Activated CD4-positive, alpha-beta T cell treated with anti-CD3 and anti-CD28 coated beads for 36 hours (primary cell): ENCODE data around the gene FAM241A. TPM values are rescaled to one million over a fixed set of nuclear protein-coding genes. Genes with fewer than 3 reads are reported as not detected.

Experiments
- ATAC-seq: fragments of 200-7000 bp; cut with Tn5 transposase; one replicate; pipeline ENCODE4 v1.10.0; 2021; ENCODE audit warnings: mild to moderate bottlenecking, moderate library complexity
- CTCF ChIA-PET: fragments of 350-600 bp; sonication (Branson Sonifier 250); formaldehyde crosslinking; loops from one replicate; lab custom pipeline; 2021; ENCODE audit warnings: antibody characterized with exemption; lab: Charles Lee
- POLR2A ChIA-PET: fragments of 350-600 bp; sonication (Branson Sonifier 250); formaldehyde crosslinking; loops from one replicate; lab custom pipeline; 2021; ENCODE audit warnings: antibody characterized with exemption, inconsistent platforms; lab: Charles Lee
- DNase-seq: peaks from one replicate; pipeline ENCODE4 v3.0.0-alpha.2; 2020
- H3K27ac Mint-ChIP-seq: one replicate; pipeline ENCODE4 v1.8.0; 2021; ENCODE audit warnings: mixed read lengths
- H3K27me3 Mint-ChIP-seq: one replicate; pipeline ENCODE4 v1.8.0; 2021; ENCODE audit warnings: mixed read lengths
- H3K36me3 Mint-ChIP-seq: one replicate; pipeline ENCODE4 v1.8.0; 2021; ENCODE audit warnings: low read depth, mixed read lengths
- H3K4me1 Mint-ChIP-seq: one replicate; pipeline ENCODE4 v1.8.0; 2021; ENCODE audit warnings: mixed read lengths
- H3K4me3 Mint-ChIP-seq: one replicate; pipeline ENCODE4 v1.8.0; 2021; ENCODE audit warnings: mild to moderate bottlenecking, moderate library complexity, mixed read lengths
- H3K9me3 Mint-ChIP-seq: one replicate; pipeline ENCODE4 v1.8.0; 2021; ENCODE audit warnings: low read depth, mixed read lengths
- intact Hi-C, 2 experiments: fragments of 100-400 bp; cut with DNase I in 1 of 2; cut with micrococcal nuclease in 1 of 2; formaldehyde crosslinking; loops; one replicate each; pipeline versions ENCODE4 v1.14.2 to v1.15.1; 2022 to 2024; cut with DNase I, micrococcal nuclease
- total RNA-seq, 2 experiments: library from RNA; stranded (reverse); gene quantifications; one replicate each; pipeline ENCODE4 v1.2.3, GENCODE V29; 2021

Gene FAM241A
- total RNA-seq, 2 experiments from 2014 or later, result 3.2 to 3.5 TPM

GRCh38 chr4:112113864-112114263 lies 31.4 kb upstream of the FAM241A start:
- no peaks in the 10 kb centered on the region for H3K36me3 Mint-ChIP-seq
- no peak overlapping the region for H3K4me3 Mint-ChIP-seq
- DNase-seq (no peak), ATAC-seq (no peak)
- ChIA-PET POLR2A (no interaction called here), CTCF (interaction anchor here (0.8 kb wide), 1 partner anchor 14 kb away, joined by 3 read pairs; no protein-coding TSS in a partner anchor)
- peaks cover 13% of the 10 kb centered on the region for H3K4me1 Mint-ChIP-seq
- H3K9me3 Mint-ChIP-seq, result no peaks in the 10 kb centered on the region
- intact Hi-C loops, result no loop called here
- H3K27me3 Mint-ChIP-seq, result no peaks in the 10 kb centered on the region
- no peak overlapping the region for H3K27ac Mint-ChIP-seq

GRCh38 chr4:112114452-112114851 lies 30.8 kb upstream of the FAM241A start:
- no peaks in the 10 kb centered on the region for H3K27me3 Mint-ChIP-seq
- intact Hi-C loops, result no loop called here
- H3K4me3 Mint-ChIP-seq, result no peak overlapping the region
- no peak overlapping the region for H3K27ac Mint-ChIP-seq
- H3K9me3 Mint-ChIP-seq, result no peaks in the 10 kb centered on the region
- H3K36me3 Mint-ChIP-seq, result no peaks in the 10 kb centered on the region
- POLR2A ChIA-PET, result no interaction called here
- no peak for ATAC-seq
- peaks cover 12% of the 10 kb centered on the region for H3K4me1 Mint-ChIP-seq
- CTCF ChIA-PET, result no interaction called here
- DNase-seq, result no peak

- intact Hi-C loops, result loop anchor here (1.0 to 2.0 kb wide), 7 partner anchors 8 to 518 kb away; partner anchors contain the start of genes AP1AR (in 2 of the 2), FAM241A (in 1 of the 2), LARP7 (in 1 of the 2) and ZGRF1 (in 1 of the 2)
- peaks cover 2% of the 10 kb centered on the region for H3K9me3 Mint-ChIP-seq
- no peaks in the 10 kb centered on the region for H3K27me3 Mint-ChIP-seq
- no peak overlapping the region for H3K4me3 Mint-ChIP-seq
- peak overlapping the region; percentile 63 for H3K27ac Mint-ChIP-seq
- ATAC-seq (no peak), DNase-seq (no peak)
- peaks cover 2% of the 10 kb centered on the region for H3K36me3 Mint-ChIP-seq
- ChIA-PET CTCF (interaction anchor here (0.7 to 1.5 kb wide), 7 partner anchors 9 to 95 kb away, joined by 3 to 7 read pairs (median 3); no protein-coding TSS in a partner anchor), POLR2A (no interaction called here)
- H3K4me1 Mint-ChIP-seq, result peaks cover 15% of the 10 kb centered on the region
Observed at GRCh38 chr4:112118742-112119352, 26.4 kb upstream of the FAM241A start.

GRCh38 chr4:112119353-112119783 lies 25.9 kb upstream of the FAM241A start:
- H3K27me3 Mint-ChIP-seq, result no peaks in the 10 kb centered on the region
- peaks cover 2% of the 10 kb centered on the region for H3K36me3 Mint-ChIP-seq
- DNase-seq (peak; percentile 24), ATAC-seq (peak; percentile 87)
- intact Hi-C loops, result loop anchor here (1.0 to 2.0 kb wide), 7 partner anchors 8 to 517 kb away; partner anchors contain the start of genes AP1AR (in 2 of the 2), FAM241A (in 1 of the 2), LARP7 (in 1 of the 2) and ZGRF1 (in 1 of the 2)
- POLR2A ChIA-PET, result no interaction called here
- peaks cover 2% of the 10 kb centered on the region for H3K9me3 Mint-ChIP-seq
- no peak overlapping the region for H3K4me3 Mint-ChIP-seq
- H3K27ac Mint-ChIP-seq, result peak overlapping the region; percentile 83
- H3K4me1 Mint-ChIP-seq, result peaks cover 15% of the 10 kb centered on the region
- CTCF ChIA-PET, result interaction anchor here (1.0 to 1.5 kb wide), 6 partner anchors 9 to 94 kb away, joined by 3 to 7 read pairs (median 3); no protein-coding TSS in a partner anchor

GRCh38 chr4:112120021-112120420 lies 25.2 kb upstream of the FAM241A start:
- POLR2A ChIA-PET, result no interaction called here
- CTCF ChIA-PET, result interaction anchor here (0.6 to 1.0 kb wide), 2 partner anchors 8 to 1835 kb away, joined by 3 read pairs; no protein-coding TSS in a partner anchor
- H3K27ac Mint-ChIP-seq, result no peak overlapping the region

GRCh38 chr4:112125416-112125815 lies 19.8 kb upstream of the FAM241A start:
- Mint-ChIP-seq H3K27me3 (peaks cover 3% of the 10 kb centered on the region), H3K4me1 (peaks cover 11% of the 10 kb centered on the region), H3K36me3 (no peaks in the 10 kb centered on the region), H3K4me3 (no peak overlapping the region), H3K27ac (no peak overlapping the region), H3K9me3 (no peaks in the 10 kb centered on the region)
- ChIA-PET CTCF (interaction anchor here (1.3 kb wide), 1 partner anchor 75 kb away, joined by 4 read pairs; no protein-coding TSS in a partner anchor), POLR2A (no interaction called here)
- ATAC-seq, result no peak
- intact Hi-C loops, result loop anchor here in 1 of 2 experiments (10.0 kb wide), 1 partner anchor 609 kb away; no protein-coding TSS in a partner anchor
- DNase-seq, result no peak

More at GRCh38 chr4:112120021-112120420, 25.2 kb upstream of the FAM241A start:
- Mint-ChIP-seq H3K27me3 (no peaks in the 10 kb centered on the region), H3K9me3 (peaks cover 2% of the 10 kb centered on the region), H3K4me3 (no peak overlapping the region), H3K36me3 (peaks cover 2% of the 10 kb centered on the region), H3K4me1 (peaks cover 15% of the 10 kb centered on the region)
- intact Hi-C loops, result loop anchor here in 1 of 2 experiments (10.0 kb wide), 1 partner anchor 615 kb away; no protein-coding TSS in a partner anchor
- no peak for ATAC-seq
- no peak for DNase-seq

- no peaks in the 10 kb centered on the region for H3K9me3 Mint-ChIP-seq
- H3K36me3 Mint-ChIP-seq, result no peaks in the 10 kb centered on the region
- H3K27ac Mint-ChIP-seq, result no peak overlapping the region
- H3K27me3 Mint-ChIP-seq, result peaks cover 3% of the 10 kb centered on the region
- ChIA-PET POLR2A (no interaction called here), CTCF (interaction anchor here (0.8 kb wide), 1 partner anchor 28 kb away, joined by 3 read pairs; no protein-coding TSS in a partner anchor)
- intact Hi-C loops, result loop anchor here in 1 of 2 experiments (1.0 to 10.0 kb wide), 2 partner anchors 8 to 608 kb away; no protein-coding TSS in a partner anchor
- peaks cover 13% of the 10 kb centered on the region for H3K4me1 Mint-ChIP-seq
- DNase-seq (no peak), ATAC-seq (no peak)
- H3K4me3 Mint-ChIP-seq, result no peak overlapping the region
Observed at GRCh38 chr4:112127048-112127637, 18.1 kb upstream of the FAM241A start.

GRCh38 chr4:112127803-112128202 lies 17.5 kb upstream of the FAM241A start:
- ChIA-PET CTCF (interaction anchor here (1.2 kb wide), 1 partner anchor 8 kb away, joined by 3 read pairs; no protein-coding TSS in a partner anchor), POLR2A (no interaction called here)
- Mint-ChIP-seq H3K4me3 (no peak overlapping the region), H3K9me3 (no peaks in the 10 kb centered on the region), H3K36me3 (no peaks in the 10 kb centered on the region), H3K27ac (no peak overlapping the region), H3K4me1 (peaks cover 13% of the 10 kb centered on the region), H3K27me3 (peaks cover 3% of the 10 kb centered on the region)
- intact Hi-C loops, result loop anchor here in 1 of 2 experiments (1.0 to 10.0 kb wide), 2 partner anchors 9 to 607 kb away; no protein-coding TSS in a partner anchor
- ATAC-seq (peak; percentile 100), DNase-seq (no peak)

- peaks cover 3% of the 10 kb centered on the region for H3K27me3 Mint-ChIP-seq
- H3K4me3 Mint-ChIP-seq, result no peak overlapping the region
- CTCF ChIA-PET, result interaction anchor here (0.8 to 2.1 kb wide), 3 partner anchors 9 to 29 kb away, joined by 3 to 5 read pairs (median 3); no protein-coding TSS in a partner anchor
- H3K27ac Mint-ChIP-seq, result no peak overlapping the region
- DNase-seq, result no peak
- peaks cover 13% of the 10 kb centered on the region for H3K4me1 Mint-ChIP-seq
- intact Hi-C loops, result loop anchor here in 1 of 2 experiments (10.0 kb wide), 1 partner anchor 606 kb away; no protein-coding TSS in a partner anchor
- H3K36me3 Mint-ChIP-seq, result no peaks in the 10 kb centered on the region
- POLR2A ChIA-PET, result no interaction called here
- ATAC-seq, result no peak
- H3K9me3 Mint-ChIP-seq, result no peaks in the 10 kb centered on the region
Observed at GRCh38 chr4:112128452-112128851, 16.8 kb upstream of the FAM241A start.

- no peaks in the 10 kb centered on the region for H3K36me3 Mint-ChIP-seq
- no peak overlapping the region for H3K4me3 Mint-ChIP-seq
- DNase-seq, result no peak
- H3K27ac Mint-ChIP-seq, result no peak overlapping the region
- H3K27me3 Mint-ChIP-seq, result peaks cover under 1% of the 10 kb centered on the region
- intact Hi-C loops, result no loop called here
- POLR2A ChIA-PET, result no interaction called here
- no peak for ATAC-seq
- H3K9me3 Mint-ChIP-seq, result no peaks in the 10 kb centered on the region
- H3K4me1 Mint-ChIP-seq, result peaks cover 13% of the 10 kb centered on the region
- CTCF ChIA-PET, result no interaction called here
Observed at GRCh38 chr4:112130906-112131305, 14.3 kb upstream of the FAM241A start.

GRCh38 chr4:112136551-112136950 lies 8.7 kb upstream of the FAM241A start:
- DNase-seq (no peak), ATAC-seq (no peak)
- ChIA-PET CTCF (interaction anchor here (0.9 to 3.5 kb wide), 2 partner anchors 36 to 110 kb away, joined by 3 to 20 read pairs; no protein-coding TSS in a partner anchor), POLR2A (no interaction called here)
- H3K27ac Mint-ChIP-seq, result no peak overlapping the region
- no peaks in the 10 kb centered on the region for H3K36me3 Mint-ChIP-seq
- H3K27me3 Mint-ChIP-seq, result peaks cover 3% of the 10 kb centered on the region
- intact Hi-C loops, result no loop called here
- no peak overlapping the region for H3K4me3 Mint-ChIP-seq
- no peaks in the 10 kb centered on the region for H3K4me1 Mint-ChIP-seq
- no peaks in the 10 kb centered on the region for H3K9me3 Mint-ChIP-seq
